Measurements from ENCODE around the gene CALML6.
A peak's percentile ranks its signal among the peaks of the same experiment; 100 is the strongest.

The CALML6 gene

GRCh38 chr1:1892763-1893120 lies 22.3 kb upstream of the CALML6 start:
- no peak for DNase-seq

GRCh38 chr1:1893291-1893985 lies 21.6 kb upstream of the CALML6 start:
- no peak for DNase-seq

- DNase-seq = no peak
Measured at GRCh38 chr1:1893997-1894353, 21.1 kb upstream of the CALML6 start.

DNA sequence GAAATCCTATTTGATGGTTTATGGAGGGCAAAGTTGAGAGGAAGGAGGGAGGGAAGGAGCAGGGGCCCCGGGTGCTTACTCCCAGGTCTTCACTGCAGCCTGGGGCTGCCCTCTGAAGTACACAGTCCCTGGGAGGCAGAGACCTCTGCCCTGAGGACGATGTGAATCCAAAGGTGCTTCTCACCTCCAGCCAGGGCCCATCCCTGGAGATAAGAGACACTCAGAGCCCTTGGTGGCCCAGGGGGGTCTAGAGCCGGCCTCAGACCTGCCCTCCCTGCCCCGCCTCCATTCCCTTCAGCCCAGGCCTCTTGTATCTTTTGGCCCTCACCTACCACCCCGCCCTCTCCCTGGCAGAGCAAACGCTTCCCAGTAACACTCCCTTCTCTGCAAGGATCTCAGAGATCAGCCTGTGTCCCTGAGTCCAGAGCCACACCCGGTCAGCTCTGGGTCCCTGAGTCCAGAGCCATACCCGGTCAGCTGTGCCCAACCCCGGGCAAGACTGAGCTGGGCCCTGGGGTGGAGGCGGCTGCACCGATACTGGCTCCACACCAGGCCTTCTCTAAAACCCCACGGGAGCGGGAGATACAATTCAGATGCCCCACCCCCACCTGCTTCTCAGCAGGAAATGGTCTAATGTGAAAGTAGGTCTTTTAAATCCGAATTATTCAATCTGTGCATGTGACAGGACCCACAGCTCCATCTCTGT lies 20.6 kb upstream of the CALML6 start:
- DNase-seq = no peak

DNA sequence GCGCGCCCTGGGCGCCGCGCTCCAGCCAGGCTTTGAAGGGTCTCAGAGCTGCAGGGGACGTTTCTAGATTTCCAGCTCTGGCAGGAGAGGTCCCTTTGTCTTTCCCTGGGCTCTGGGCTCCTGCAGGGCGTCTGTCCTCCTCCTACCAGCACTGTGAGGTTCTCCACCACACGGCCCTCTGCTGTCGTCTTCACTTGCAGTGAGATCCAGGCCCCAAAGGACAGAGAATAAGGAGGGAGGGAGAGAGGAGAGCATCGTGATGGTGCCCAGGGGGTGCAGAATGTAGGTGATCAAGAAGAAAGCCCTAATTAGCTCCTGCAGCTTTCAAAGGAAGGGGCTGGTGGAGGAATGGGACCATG lies 20.0 kb upstream of the CALML6 start:
- no peak for DNase-seq

DNA sequence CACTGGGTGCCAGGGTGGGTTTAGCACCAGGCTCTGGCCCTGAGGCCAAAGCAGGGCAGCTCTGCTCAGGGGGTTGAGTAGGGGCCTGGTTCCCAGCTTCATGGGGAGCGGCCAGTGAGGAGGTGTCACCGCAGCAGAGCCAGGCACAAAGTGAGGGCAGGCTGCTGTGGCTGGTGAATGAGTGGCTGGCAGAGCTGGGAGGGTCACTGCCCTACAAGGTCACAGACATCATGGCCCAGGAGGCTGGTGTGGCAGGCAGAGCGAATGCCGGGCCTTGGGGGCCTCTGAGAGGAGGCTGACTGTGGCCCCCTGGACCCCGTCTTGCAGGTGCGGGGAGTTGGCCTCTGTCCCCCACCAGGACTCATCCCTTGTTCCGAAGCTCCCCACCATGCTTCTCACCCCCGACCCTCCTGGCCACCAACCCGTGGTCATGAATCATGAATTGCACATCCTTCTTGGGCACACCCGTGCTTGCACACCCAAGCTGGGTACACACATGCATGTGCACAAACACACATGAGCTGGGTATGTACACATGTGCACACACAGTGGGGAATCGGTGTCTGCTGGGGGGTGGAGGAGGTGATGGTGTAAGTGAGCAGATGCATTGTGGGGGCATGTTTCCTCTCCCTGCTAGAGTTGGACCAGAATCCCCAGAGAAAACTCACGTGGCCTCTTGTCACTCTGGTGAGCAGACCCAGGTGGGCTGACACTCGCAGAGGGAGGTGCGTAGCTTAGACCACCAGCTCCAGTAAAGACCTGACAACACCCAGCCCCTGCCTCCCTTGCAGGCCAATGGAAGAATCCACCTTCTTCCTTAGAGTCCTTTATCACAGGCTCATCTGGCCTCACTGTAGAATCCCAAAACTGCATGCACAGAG lies 19.4 kb upstream of the CALML6 start:
- no peak for DNase-seq

DNA sequence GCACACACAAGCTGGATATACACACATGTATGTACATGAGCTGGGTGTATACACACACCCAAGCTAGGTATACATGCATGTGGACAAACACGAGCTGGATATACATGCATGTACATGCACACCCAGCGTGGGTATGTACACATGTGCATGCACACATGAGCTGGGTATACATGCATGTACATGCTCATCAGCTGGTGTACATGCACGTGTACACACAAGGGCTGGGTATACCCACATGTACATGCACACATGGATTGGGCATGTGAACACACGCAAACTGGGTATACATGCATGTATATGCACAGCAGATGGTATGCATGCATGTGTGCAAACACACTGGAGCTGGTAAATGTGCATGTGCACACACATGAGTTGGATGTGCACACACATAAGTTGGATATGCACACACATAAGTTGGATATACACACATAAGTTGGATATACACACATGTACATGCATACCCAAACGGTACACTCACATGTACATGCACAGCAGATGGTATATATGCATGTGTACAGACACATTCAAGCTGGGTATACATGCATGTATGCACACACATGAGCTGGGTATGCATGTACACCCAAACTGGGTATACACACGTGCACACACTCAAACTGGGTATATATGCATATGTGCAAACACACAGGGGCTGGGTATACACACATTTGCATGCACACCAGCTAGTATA lies 16.7 kb upstream of the CALML6 start:
- no peak for DNase-seq

DNA sequence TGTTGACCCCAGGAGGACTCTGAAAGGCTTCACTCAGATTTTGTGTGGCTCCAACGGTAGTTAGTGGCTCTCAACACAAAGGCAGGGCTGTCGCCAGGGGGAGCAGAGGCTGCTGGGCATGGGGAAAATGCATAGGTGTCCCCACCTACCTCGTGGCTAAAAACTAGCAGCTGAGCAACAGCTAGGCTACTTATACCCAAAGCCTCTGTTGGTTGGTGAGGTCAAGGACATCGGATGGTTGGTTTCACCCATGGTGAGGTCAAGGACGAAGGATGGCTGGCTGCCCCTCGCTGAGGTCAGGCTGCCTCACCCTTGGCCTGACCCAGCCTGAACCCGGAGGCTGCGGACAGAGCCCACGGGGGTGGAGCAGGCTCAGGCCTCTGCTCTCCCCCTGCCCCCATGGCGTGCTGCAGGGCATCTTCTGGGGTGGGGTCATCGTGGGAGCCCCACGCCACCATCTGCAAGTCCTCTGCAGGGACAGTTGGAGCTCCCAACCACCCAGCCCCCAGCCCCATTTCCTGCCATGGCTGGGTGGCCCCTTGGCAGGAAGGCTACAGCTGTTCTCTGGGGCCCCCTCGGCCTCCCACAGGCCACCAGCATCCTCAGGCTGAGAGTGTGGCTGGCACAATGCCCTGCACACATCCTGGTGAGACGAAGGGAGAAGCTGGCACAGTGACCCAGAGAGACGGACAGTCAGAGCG lies 15.6 kb upstream of the CALML6 start:
- DNase-seq = no peak

- DNase-seq = no peak
Measured at GRCh38 chr1:1899967-1900327, 15.1 kb upstream of the CALML6 start.

GRCh38 chr1:1900883-1901640 lies 14.0 kb upstream of the CALML6 start:
- DNase-seq = no peak

DNA sequence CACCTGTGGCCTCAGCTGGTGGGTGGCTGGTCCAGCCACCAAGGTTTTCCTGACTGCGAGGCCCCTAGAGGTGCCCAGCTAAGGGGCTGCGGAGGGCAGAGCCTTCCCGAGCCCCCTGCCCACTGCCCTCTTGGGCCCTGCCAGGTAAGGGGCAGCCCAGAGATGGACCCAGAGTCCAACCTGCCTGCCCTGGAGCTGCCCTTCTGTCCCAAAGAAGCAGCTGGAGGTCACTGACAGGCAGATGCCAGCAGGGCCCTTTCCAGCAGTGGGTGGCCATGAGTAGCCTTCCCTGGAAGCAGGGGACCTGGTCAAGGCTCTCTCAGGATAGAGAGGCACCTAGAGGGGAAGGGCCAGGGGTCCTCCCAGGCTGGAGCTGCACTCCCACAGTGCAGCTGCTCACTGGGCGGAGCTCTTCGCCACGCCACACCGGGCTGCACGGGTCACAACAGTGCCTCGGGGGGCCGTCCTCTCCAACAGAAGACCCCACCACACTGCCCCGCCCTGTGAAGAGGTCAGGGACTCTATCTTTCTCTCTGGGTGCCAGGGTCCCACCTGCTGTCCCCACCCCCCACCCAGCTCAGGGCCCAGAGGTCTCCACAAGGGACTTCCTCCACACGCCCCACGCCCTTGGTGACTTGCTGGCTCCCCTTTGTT lies 13.3 kb upstream of the CALML6 start:
- no peak for DNase-seq

DNA sequence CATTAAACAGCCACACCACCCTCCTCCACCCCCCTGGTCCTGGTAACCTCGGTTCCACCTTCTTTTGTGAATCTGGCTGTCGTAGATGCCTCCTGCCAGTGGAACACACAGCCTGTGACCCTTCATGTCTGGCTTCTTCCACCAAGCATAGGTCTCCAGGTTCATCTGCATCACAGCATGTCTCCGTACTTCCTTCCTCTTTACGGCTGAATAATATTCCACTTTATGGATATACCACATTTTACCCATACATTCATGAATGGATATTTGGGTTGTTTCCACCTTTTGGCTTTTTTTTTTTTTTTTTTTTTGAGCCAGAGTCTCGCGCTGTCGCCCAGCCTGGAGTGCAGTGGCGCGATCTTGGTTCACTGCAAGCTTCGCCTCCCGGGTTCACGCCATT lies 11.8 kb upstream of the CALML6 start:
- DNase-seq = no peak

DNA sequence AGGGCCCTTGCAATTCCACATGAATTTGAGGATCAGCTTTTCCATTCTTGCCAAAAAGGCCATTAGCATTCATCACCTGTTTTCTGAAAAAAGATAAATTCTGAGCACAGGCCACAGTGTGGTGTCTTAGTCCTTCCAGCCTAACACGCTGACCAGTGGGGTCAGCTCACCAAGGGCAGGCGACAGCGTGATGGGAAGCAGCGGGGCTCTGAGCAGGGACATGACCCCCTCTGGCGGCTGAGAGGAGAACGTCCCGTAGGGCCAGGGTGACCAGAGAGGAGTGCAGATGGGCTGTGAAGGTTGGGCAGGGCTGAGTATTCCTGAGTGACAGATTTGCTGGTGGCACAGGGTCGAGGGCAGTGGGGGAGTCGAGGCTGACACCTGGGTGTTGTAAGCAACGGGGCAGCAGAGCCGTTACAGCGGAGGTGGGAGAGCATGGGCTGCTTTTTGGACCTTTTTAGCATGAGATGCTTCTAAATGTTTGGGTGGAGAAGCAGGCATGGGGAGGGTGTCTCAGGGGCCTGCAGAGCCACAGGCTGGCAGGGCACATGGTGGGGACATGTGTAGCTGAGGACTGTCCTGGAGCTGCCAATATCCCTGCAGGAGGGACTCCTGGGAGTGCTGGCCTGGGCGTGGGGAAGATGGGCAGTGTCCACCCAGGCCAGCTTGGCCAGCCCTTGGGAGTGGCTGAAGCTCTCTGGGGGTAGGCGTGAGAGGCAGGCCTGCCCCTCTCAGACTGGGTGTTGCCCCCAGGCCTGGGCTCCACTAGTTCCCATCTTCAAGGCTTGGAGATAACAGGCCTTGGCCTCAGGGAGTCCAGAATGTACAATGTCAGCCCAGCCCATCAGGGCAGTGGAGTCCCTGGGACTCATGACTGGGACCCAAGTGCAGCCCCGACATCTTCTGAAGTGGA lies 8.6 kb upstream of the CALML6 start:
- DNase-seq = peak; percentile 65

DNA sequence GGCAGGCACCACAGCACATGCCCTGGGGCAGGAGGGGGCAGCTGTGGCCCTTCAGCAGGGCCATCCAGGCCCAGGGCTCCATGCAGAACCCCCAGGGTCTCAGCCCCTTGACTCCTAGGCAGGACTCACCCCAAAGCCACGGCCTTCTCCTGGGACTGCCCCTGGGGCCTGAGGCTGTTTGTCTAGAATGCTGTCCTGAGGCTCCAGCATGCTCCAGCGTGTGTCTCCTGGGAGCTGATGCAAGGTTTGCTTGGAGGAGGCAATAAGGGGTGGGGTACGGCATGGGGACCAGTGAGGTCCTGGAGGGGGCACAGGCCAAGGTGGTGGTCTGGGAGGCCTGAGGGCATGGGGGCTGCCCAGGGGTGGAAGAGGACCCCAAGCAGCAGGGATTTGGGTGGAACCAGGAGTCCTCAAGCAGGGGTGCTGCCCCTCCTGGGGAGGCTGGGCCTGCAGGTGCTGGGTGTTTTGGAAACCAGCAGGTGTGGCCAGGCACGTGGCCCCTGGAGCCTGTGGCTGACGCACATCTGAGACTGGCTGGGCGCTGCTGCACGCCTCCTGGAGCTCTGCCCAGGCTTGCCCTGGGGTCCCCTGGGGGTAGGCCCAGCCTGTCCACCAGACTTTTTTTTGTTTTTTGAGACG lies 7.8 kb upstream of the CALML6 start:
- peak; percentile 26 for DNase-seq

GRCh38 chr1:1908506-1908791 lies 6.6 kb upstream of the CALML6 start:
- no peak for DNase-seq

DNA sequence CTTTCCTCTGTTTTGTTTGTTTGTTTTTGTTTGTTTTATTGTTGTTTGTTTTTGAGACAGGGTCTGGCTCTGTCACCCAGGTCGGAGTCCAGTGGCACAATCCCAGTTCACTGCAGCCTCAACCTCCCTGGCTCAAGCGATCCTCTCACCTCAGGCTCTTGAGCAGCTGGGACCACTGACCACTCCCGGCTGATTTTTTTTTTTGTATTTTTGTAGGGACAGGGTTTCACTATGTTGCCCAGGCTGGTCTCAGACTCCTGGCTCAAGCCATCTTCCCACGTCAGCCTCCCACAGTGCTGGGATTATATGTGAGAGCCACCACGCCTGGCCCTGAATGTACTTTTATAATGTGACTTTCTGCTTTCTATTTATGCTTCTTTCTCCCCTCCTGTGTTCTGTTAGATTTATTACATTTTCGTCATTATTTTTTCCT lies 5.0 kb upstream of the CALML6 start:
- DNase-seq = no peak

- no peak for DNase-seq
Measured at GRCh38 chr1:1910651-1911331, 4.3 kb upstream of the CALML6 start.

DNA sequence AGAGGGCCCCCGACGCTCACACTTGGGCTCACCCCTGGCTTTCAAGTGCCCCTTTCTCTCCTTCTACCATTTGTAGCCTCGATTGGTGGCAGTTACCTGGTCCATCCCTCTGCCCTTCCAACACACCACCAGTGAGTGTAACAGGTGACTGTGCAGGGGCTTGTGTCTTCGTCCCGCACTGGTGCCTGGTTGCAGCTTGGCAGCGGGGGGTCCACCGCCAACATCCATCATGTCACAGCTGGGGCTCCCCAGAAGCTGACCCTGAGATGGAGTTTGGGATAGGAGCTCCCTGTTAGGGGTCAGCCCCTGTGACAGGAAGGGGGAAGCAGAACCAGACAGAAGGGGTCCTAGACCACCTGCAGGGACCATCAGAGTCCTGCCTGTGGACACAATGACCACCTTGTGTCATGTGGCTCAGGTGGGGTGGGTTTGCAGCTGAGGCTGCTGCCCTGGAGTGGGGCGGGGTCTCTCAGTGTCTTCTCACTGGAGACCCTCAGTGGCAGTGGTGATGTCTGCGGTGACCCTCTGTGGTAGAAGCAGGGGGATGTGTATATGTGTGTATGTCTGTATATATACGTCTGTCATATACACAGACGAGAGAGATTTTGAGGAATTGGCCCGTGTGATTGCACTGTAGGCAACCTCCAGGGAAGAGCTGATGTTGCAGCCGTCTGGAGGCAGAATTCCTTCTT lies 3.6 kb upstream of the CALML6 start:
- no peak for DNase-seq

Measured in fibroblast of skin of right biceps (primary cell).